ENCODE results near the gene EXOSC10.
"Not testable (repeated sequence)": the region's sequence is repeated elsewhere in the genome, so short reads cannot be mapped to it uniquely, and the experiment has no call there.

The EXOSC10 gene

DNA sequence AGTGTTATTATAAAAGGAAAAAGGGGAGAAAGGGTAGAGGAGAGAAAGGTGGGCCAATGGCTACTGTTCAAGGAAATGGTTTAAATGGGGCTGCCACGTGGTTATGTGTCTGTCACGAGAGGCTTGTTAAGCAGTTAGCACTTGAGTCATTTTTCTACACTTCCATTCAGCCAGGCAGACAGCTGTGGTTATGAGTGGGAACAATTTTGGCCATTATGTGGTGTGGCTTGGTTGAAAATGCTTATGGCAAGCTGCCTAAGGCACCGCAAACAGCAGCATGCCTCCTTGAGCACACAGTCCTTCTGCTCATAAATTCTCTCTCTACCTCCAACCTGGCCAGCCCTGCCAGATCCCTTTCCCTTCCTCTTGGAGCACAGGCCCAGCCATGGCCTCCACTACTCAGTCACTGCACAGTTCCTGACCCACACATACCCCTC, 36.7 kb downstream of the EXOSC10 start:
- in situ Hi-C loops (cut with MboI; ENCODE audit: low sequenced_read_pairs), result no loop called here

- in situ Hi-C loops (cut with MboI; ENCODE audit: low sequenced_read_pairs), result no loop called here
These were observed 37.9 kb downstream of the EXOSC10 start for GRCh38 chr1:11061652-11062365.

GRCh38 chr1:11059968-11060830, 39.5 kb downstream of the EXOSC10 start, which contains the start of gene SRM:
TSS of gene SRM (minus strand) at chr1:11060018. CDS start at chr1:11059943, 75 bp downstream.
- in situ Hi-C loops (cut with MboI; ENCODE audit: low sequenced_read_pairs), result no loop called here

- in situ Hi-C loops (cut with MboI; ENCODE audit: low sequenced_read_pairs), result no loop called here
These were observed 40.3 kb downstream of the EXOSC10 start for GRCh38 chr1:11059155-11059967.

DNA sequence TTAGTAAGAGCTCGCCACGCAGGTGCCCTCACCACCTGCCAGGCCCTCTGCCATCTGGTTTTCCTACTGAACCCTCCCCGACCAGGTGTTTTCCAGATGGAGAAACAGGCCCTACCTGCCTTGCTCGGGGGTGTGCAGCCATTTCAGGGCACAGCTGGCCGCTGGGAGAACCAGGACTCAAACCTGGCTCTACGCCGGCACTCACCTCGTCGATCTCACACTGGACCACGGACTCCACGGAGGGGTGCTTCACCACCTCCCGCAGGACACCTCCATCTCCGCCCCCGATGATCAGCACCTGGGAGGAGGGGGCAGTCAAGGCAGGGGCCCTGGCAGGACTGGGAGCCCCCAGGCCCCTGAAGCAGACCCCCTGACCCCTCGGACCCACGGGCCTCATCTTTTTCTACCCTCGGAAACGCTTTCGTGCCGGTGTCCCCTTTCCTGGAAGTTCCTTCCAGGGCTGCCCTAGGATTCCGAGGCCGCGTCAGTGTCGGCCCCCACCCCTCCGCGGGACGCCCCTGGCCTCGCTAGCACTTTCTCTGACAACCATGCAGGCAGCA, 41.0 kb downstream of the EXOSC10 start:
- in situ Hi-C loops (cut with MboI; ENCODE audit: low sequenced_read_pairs), result no loop called here

DNA sequence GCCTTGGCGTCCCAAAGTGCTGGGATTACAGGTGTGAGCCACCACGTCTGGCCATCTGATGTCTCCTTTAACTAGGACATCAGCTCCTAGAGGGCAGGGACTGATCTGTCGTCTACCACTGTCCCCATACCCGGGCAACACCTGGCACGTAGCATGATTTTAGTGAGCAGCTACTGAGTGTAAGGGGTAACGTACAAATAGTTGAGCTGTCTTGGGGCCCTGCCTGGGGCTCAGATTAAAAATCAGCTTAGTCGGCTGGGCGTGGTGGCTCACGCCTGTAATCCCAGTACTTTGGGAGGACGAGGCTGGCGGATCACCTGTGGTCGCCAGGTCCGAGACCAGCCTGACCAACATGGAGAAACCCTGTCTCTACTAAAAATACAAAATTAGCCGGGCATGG, 41.6 kb downstream of the EXOSC10 start:
- in situ Hi-C loops (cut with MboI; ENCODE audit: low sequenced_read_pairs), result no loop called here

GRCh38 chr1:11057477-11057876, 42.2 kb downstream of the EXOSC10 start:
- in situ Hi-C loops (cut with MboI; ENCODE audit: low sequenced_read_pairs), result no loop called here

GRCh38 chr1:11056504-11056903, 43.2 kb downstream of the EXOSC10 start:
- in situ Hi-C loops (cut with MboI; ENCODE audit: low sequenced_read_pairs), result no loop called here

DNA sequence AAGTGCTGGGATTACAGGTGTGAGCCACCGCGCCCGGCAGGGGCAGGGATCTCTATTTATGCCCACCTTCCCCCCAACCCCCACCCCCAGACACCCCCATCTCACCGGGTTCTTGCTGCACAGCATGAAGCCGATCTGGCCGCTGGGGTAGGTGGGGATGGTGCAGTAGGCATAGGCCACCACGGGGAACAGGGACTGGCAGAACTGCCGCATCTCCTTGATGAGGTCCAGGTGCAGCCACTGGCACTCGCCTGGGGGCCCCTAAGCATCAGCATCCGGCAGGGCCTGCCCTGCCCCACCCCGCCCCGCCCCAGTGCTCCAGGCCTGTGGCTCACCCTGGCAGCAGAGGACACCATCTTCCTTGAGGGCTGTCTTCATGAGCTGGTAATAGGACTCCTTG, 44.0 kb downstream of the EXOSC10 start:
- in situ Hi-C loops (cut with MboI; ENCODE audit: low sequenced_read_pairs), result no loop called here

- in situ Hi-C loops (cut with MboI; ENCODE audit: low sequenced_read_pairs), result no loop called here
These were observed 45.0 kb downstream of the EXOSC10 start for GRCh38 chr1:11054666-11055065.

DNA sequence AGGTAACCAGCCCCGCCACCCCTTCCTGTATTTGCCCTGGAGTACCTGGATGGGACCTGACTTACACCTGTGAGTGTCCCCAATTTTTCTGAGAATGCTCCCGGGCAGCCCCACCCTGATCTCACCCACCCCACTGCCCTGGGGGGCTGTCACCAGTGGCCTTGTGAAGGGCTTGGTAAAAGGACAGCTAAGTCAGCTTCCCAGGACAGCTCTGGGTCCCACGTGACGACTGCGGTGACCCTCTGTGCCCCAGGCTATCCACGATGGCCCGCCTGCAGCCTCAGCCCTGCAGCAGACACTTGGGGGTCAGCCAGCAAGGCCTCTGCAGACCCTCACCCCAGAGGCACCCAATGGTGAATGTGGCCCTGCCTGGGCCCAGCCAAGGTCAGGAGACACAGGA, 45.5 kb downstream of the EXOSC10 start:
- in situ Hi-C loops (cut with MboI; ENCODE audit: low sequenced_read_pairs), result no loop called here

DNA sequence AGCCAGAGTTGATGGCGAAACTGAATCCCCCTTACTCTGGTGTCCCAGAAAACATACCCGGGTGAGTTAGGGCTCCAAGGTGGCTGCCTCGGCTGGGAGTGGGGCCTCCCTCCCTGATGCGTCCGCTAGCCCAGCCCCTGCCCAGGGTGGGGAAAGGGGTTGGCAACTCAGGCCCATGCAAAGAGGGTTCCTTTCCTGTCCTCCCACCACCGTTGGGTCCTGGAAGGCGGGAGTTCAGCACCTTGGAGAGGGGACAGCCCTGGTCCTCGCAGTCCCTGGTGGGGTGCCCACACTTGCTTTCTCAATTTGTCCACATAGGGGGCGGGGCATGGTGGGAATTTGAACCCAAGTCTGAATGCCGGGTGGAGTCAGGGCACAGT, 45.9 kb downstream of the EXOSC10 start:
- in situ Hi-C loops (cut with MboI; ENCODE audit: low sequenced_read_pairs), result no loop called here

DNA sequence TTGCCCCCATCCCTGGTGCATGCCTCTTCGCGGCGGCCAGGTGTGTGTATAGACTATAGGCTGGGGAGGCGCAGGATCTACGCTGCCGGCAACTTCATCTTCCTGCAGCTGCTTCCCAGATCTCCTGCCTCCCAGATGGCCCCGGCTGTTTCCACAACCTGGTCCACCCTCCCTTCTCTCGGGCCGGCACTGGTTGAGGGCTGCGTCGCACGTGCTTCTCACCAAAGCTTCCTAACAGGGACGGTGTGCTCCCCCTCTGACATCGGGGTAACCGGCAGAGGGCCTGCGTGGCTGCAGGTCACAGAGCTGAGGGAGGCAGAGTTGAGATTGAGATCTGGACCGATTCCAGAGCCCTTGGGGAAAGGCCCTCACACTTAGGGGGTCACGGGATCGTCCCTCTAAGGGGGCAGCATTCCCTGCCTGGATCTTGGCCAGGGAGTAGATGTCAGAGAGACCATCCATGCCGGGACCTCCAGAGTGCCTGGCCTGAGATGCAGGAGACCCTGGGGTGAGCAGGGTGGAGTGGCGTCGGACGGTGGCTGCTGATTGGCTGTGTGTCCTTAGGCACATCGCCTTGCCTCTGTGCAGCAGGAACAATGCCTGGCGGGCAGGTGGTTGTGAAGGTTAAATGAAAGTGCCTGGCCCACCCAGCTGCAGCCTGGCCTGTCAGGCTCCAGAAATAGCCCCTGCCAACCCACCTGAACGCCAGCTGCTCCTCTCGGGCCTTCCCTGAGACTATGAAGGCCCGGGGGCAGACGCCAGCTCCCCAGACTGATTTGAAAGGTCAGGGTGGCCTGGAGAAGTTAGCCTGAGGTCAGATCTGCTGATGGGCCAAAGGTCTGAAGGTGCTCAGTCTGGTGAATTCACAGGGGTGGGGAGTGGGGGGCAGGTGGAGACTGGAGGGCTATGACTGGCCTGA, 46.6 kb downstream of the EXOSC10 start:
- in situ Hi-C loops (cut with MboI; ENCODE audit: low sequenced_read_pairs), result no loop called here

DNA sequence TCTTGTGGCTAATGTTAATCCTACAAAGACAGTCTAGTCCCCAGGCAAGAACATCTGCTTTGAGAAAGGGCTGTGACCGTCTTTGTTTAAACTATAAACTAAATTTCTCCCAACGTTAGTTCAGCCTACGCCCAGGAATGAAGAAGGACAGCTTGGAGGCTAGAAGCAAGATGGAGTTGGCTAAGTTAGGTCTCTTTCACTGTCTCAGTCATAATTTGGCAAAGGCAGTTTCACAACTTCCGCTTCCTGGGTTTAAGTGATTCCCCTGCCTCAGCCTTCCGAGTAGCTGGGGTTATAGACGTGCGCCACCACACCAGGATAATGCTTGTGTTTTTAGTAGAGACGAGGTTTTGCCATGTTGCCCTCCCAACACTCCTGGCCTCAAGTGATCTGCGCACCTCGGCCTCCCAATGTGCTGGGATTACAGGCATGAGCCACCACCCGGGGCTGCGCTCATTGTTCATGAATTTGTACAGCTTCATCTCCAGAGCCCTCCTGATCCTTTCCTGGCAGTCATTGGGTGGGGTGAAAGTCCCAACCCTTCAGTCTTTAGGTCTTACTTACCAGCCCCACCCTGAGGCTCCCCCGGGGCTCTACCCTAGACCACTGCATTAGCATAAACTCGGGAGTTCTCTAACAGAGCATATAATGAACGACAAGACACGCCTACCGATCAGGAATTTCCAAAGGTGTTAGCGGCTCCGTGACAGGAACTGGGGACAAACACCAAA, 47.7 kb downstream of the EXOSC10 start:
- in situ Hi-C loops (cut with MboI; ENCODE audit: low sequenced_read_pairs), result no loop called here

GRCh38 chr1:11051121-11051520, 48.5 kb downstream of the EXOSC10 start:
- in situ Hi-C loops (cut with MboI; ENCODE audit: low sequenced_read_pairs), result not testable (repeated sequence)

DNA sequence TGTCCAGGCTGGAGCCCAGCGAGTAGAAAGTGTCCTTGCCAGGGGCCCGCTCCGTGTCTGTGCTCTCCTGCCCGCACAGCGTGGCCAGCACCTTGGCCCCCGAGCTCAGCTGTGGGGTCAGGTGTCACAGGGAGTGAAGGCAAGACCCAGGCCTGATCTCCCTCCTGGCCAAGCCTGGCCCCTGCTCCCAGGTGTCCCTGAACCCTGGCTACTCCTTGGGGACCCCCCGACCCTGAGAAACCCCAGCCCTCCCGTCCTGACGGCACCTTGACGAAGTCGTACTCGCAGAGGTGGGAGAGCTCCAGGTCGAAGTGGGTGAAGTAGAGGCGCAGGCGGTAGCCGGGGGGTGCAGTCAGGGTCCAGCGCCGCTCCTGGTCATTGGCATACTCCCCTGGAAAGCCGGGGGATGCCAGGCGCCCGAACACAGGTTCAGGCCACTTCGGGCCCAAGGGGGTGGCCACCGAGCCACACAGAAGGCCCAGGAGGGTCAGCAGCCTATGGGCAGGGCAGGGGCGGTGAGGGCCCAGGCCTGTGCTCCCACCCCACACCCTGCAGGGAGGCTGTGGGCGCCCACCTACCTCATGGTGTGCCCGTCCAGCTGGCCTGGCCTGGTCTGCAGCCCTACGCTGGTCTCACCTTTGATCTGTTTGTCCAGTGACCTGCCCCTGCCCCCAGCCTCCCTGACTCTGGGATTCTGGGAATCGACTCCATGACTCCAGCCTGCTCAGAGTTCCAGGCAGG, 52.9 kb downstream of the EXOSC10 start, which contains the start of gene MASP2:
MASP2 (minus strand) TSS at position 615 of the 741 bp plus-strand sequence; CDS start at position 583, 32 bp downstream.
- in situ Hi-C loops (cut with MboI; ENCODE audit: low sequenced_read_pairs), result loop anchor here (25.0 kb wide), 1 partner anchor 591 kb away; no protein-coding TSS in a partner anchor

DNA sequence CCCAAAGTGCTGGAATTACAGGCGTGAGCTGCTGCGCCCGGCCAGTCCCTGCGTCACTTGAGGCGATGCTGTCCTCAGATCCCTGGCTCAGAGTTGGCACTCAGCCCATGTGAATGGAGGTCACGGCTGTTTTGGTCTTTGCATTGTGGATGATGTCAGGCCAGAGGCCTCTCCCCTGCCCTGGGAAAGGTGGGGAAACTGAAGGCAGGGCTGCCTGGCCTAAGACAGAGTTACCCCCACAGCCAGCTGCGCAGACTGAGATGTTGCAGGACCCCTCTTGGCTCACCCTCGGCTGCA, 53.5 kb downstream of the EXOSC10 start:
- in situ Hi-C loops (cut with MboI; ENCODE audit: low sequenced_read_pairs), result loop anchor here (25.0 kb wide), 1 partner anchor 591 kb away; no protein-coding TSS in a partner anchor

Measured in HL-60/S4 treated with phorbol 12-myristate 13-acetate at 8.2 ng/mL for 4 days and 3 days (cell line).